Urothelium cell line (cell line): ENCODE measurements around the gene FEZ2.

ENCODE experiments used
- DNase-seq: peaks from one replicate; pipeline ENCODE4 v3.0.0; 2011; ENCODE audit warnings: low spot score, mixed read lengths
- FAIRE-seq: peaks from 2 replicates; lab custom pipeline; 2011; peaks lifted over from hg19 to GRCh38; lab: Jason Lieb, UNC

Gene FEZ2

DNA sequence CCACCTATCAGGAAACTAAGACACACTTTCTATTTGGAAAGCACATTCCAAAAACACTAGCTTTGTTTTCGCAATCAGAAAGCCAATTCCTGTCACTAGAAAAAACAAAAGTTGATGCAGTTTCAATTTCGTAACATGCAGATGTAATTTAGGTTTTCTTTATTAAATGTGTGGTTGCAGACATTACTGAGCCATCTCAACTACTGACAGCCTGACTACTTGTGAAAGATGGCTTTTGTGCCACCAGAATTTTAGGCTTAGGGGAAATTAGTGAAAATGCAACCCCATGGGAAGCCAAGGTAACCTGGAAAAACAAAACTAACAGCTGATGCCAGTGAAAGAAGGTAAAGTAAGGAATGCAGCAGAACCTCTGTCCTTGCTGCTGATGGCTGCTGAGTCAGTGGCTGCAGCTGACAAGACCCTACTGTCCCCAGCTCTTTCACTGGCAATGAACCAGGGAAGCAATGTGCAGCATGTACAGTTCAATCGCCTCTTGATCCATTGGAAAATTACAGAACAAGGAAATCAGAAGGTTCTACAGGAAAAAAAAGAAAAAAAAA lies 34.9 kb downstream of the FEZ2 start:
- FAIRE-seq (no peak), DNase-seq (no peak)

DNA sequence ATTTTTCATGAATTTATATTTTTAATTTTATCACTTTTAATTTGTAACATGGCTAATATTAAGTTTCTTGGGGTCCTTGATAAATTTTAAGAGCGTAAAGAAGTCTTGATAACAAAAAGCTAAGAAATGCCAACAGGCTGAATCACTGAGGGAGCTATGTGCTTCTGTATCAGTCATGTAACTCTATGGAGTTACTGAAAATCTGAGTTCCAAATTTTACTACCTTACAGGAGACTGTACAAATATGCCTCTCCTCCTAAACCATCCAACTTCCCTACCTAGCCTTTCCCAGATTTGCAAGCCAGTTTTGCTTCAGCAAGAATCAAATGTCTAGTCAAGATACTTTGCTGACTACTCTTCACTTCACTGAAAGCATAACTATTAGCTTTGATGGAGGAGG lies 35.7 kb downstream of the FEZ2 start:
- DNase-seq (peak; percentile 11), FAIRE-seq (no peak)

DNA sequence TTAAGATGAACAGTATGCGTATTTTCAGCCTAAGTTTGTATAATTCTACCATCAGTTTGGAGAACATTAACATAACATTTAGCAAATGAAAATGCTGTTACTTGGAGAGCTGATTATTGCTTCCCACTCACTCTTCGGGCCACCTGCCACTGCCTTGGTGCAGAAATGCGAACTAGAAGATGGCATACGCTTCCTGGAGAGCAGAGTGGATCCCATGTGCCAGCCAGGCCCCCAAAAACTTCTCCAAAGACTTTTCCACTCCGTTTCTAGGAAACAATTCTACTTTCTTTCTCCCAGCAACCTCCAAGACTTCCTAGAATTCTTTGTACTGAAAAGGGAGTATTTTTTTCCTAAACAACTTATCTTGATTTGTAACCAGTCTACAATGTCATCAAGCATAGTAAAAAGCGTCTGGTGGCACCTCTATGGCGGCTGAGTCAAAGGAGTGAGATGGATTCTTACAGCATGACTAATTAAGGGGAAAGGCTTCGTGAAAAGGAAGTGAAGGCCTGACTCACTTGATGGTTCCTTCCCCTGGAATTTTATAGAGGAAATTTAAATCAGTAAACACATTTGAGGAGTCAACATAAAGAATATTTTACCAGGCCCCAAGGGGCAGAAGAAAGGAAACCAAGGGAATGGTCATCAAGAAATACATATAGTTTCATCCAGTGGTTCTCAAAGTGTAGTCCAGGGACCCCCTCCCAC lies 36.6 kb downstream of the FEZ2 start:
- DNase-seq (peak; percentile 80), FAIRE-seq (no peak)

DNA sequence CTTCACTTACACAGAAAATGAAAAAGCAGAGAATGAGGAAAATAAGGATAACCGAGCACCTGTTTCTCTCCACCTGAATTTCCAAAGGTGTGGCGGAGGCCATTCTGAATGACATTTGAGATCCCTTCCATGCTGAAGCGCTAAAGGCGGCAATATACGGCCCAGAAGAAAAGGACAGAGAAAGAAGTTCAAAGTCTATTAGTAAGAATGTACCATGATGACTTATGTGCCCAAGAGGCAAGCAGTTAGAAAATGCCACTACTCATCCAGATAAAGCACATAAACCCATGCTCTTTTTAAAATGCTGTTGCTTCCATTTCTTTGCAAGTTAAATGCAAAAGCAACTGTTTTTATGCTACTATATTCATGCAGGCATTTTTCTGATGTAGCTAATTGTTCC lies 37.2 kb downstream of the FEZ2 start:
- no peak for FAIRE-seq
- DNase-seq: no peak

DNA sequence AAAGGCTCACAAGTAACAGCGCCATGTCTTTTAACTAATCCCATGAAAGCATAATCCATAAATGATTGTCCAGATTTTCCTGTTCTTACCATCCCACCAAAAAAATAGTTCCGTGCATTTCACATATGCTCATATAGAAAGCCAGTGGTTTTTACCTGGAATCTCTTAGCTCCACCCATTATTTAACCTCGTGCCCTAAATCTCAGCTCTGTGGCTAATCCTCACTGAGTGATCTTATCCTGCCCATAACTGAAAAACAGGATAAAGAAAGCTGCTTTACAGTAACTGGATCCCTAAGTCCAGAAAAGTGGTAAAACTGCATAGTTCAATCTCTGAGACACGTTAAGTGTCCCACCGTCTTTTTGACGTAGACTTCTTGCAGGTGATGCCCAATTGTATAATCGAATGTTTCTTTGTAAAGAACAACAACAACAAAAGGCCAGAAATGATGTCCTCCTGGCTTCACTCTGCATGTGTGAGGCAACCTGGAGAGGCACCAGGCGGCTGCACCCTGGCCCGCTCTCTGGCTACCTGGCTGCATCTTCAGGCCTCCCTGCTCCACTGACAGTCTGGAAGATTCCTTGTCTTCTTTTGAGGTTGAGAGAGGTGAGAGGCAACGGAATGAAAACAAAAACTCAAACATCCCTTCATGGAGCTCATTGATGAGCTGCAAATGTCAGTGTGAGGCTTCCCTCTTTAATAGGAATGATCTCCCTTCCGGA lies 38.6 kb downstream of the FEZ2 start:
- DNase-seq: no peak
- FAIRE-seq: no peak

DNA sequence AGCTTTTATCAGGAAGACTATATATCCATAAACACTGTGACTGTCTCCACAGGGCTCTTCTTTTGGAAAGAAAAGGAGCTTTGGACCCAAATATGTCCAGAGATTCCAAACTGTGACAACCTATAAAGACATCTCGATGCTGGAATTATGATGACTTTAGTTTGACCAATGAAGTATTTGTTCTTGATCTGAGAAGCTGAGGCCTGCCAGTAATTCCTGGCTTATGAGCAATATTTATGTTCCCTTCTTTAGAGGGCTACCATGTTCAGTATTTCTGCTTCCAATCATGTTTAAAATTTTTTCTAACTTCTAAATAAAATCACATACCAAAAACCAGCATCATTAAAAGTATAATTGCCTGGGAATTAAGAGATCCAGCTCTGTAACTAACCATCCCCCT lies 41.1 kb downstream of the FEZ2 start:
- FAIRE-seq: no peak
- no peak for DNase-seq

DNA sequence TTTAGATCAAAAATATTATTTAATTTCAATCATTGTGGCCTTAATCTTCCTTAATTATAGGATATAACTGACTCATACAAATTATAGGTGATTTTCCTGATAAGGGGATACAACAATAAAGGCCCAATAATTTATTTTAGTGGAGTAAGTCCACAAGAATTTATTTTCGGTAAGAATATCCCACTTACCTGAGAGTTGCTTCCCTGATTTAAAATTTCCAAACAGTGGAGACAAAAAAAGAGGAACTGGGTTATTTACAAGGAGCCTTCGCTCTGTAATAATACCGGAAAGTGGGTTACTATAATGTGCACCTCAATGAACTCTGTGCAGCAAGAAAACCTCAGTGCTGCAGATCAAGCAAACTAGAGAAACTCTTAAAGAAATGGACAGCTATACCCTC lies 42.2 kb downstream of the FEZ2 start:
- no peak for DNase-seq
- FAIRE-seq: no peak

DNA sequence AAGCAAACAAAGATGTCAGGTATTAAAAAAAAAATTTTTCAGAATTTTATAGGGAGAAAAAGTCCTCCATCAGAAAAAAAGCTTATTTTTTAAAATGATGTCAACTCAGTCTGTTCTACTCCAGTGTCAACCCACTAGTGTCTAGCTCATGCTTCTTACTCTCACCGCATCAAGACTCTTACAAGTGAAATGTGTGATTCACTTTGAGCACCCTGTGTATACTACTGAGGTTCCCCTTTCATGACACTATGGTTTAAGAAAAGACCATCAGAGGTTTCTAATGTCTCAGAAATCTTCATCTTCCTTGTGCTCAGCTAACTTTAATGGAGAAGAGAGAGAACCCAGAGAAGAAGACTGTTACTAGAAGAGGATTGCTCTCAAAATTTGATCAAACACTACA lies 43.4 kb downstream of the FEZ2 start:
- FAIRE-seq: no peak
- no peak for DNase-seq

DNA sequence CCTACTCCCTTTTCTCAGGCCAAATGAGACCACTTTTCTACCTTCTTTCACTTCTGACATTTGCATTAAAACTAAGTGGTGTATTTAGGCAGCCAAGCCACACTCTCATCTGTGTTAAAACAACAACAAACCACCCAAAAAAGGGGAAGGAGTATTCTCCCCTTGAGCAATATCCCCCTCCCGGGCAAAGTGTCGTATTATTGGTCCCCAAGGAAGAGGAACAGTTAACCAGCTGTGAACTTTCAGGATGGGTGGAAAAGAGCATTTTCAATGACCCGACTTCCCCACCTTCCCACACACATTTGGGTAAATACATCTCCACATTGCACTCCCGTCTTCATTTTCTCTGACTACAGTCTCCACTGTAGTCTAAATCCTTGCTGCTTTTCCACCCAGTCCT lies 44.3 kb downstream of the FEZ2 start:
- DNase-seq: no peak
- peak; percentile 9 for FAIRE-seq

DNA sequence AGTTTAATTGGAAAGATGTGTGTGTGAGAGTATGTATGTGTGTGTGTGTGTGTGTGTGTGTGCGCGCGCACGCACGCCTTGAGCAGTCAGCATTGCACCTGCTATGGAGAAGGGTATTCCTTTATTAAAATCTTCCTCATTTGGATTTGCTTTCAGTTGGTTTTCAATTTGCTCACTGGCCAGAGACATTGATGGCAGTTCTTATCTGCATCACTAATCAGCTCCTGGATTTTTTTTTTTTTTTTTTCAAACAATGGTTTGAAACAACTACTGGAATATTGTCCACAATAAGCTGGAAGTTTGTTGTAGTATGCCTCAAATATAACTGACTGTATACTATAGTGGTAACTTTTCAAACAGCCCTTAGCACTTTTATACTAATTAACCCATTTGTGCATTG lies 48.0 kb downstream of the FEZ2 start:
- no peak for FAIRE-seq
- DNase-seq: no peak

DNA sequence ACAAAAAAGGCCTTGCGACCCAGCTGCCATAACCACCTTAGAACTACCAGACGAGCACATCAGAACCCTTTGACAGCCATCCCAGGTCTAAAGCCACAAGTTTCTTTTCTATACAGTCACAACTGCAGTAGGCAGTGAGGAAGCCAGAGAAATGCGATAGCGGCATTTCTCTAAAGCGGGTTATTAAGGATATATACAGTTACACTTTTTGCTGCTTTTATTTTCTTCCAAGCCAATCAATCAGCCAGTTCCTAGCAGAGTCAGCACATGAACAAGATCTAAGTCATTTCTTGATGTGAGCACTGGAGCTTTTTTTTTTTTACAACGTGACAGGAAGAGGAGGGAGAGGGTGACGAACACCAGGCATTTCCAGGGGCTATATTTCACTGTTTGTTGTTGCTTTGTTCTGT lies 48.8 kb downstream of the FEZ2 start:
- FAIRE-seq (no peak), DNase-seq (no peak)

DNA sequence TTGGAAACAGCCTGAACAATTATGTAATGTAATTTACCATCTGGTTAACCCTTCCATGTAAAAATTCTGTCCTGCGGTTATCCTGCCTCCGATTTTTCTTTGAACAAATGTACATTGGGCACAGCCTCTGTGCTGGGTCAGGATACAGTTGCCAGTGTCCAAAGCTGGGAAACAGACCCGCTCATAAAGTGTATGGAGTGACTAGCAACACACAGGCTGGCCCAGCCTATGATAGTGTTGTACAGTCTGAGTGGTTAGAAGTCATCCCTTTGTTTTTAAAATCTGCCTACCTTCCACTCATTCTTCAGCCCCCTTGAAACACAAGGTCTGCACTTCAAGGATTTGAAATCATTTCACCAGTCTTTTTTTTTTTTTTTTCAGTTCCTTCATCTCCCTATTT lies 50.1 kb downstream of the FEZ2 start:
- FAIRE-seq (no peak), DNase-seq (no peak)

DNA sequence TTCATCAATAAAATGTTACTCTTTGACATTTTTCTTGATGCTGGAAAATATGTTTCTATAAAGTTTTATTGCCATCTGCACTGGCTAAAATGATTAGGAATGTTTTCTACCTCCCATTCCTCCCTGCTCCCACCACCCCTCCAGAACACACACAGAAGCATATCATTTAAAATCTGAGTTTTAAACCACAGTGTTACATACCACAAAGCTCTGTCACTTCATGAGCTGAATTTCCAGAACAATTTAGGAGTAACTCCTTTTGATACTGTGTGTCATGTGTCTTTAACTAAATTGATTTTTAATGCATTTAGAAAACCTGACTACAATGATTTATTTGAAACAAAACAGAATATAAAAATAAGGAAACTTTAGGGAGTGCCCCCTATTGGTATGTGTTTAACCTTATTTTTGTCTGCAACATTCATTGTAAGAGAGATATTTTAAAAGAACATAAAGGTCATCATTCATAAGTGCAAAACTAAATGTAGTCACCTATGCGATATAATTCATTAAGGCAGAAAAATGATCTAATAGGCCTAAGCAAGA lies 52.0 kb downstream of the FEZ2 start:
- no peak for FAIRE-seq

DNA sequence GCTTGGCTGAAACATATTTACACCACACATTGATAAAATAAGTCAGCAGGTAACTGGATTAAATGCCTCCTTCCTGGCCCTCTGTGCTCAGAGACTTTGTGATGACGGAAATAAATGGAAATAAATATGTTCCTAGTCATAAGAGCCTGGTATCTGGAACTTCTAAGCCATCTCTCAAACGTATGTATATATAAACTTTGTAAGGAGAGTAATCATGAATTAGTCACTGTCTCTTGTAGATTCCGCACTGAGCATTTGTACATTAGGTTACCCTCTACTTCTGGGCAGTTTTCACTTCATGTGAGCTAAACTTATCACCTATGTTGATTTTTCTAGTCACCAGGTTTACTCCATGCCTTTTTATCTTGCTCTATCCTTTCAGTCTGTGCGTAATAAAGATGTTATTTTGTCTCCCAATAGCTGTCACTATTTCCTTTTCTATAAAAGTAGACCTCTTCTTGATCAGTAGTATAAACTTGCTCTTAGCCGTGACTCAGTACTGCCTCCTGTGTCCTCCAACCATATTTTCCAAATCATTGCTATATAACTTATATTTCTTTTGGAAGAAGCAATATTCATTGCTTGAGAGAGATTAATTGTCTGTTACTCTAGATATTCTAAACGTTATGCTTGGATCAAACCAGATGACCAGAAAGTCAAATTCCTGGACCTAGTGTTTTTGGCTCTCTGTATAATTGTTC lies 53.2 kb downstream of the FEZ2 start:
- FAIRE-seq: no peak
- DNase-seq: no peak

More for the DNA sequence above, 52.0 kb downstream of the FEZ2 start:
- no peak for DNase-seq

DNA sequence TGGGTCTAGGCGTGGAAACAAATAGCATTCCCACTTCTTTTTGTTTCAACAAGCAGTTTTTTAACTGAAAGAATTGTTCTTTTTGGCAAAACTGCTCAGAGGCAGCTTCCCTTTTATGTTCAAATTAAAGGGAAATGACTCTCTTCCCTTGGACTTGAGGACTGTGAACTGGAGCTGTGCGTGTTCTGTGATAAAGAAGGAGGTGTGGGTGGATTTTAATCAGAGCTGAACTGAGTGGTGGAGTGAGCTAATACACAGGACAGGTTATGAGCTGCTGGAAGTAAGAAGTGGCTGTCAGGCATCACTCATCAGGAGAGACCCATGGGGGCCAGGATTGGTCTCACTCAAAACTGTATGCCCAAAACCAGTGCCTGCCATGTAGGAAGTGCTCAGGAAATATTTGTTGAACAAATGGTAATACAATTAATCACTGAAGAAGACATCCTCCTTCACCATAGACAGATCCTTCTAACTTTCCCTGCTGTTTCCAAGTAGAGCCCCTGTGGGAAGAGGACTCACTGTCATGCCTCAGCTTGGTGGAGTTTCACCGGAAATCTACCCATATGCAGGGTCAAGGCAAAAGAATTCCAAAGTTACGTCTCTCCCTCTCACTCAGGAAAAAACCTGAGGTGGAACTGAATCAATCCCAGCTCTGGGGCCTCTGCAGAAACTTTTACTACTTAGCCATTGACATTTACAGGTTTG lies 55.9 kb downstream of the FEZ2 start:
- FAIRE-seq: no peak
- DNase-seq: no peak

DNA sequence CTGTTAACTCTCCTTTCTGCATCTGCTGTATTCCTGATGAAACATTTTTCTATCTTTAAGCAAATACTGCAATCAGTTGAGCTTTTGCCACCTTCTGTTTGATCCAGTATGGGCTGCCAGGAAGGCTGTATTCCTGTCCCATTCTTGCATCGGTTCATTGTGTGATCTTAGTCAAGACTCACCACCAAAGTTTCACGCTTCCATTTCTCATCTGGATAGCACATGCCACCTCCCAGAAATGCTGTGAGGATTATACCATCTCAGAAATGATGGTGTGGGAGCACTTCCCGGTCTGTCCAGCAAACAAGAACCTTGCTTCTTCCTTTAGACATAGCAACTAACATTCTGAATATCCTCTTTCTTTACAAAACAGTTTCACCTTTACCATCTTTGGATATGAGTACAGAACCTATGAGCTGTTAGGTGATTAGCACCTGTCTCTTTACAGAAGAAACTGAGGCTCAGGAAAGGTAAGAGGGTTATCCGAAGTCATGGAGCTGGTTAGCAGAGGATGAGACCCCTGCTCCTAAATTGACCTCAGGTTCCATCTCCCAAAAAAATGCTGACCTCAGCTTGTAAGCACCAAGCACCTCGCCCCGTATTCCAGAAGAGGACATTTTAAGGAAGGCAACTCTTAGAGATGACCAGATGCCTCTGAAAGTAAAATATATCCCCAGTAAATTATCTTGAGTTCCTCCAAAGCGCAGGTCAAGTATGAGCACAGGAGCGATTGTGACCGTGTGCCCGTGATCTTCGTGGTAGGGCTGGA lies 56.8 kb downstream of the FEZ2 start:
- no peak for DNase-seq
- no peak for FAIRE-seq

DNA sequence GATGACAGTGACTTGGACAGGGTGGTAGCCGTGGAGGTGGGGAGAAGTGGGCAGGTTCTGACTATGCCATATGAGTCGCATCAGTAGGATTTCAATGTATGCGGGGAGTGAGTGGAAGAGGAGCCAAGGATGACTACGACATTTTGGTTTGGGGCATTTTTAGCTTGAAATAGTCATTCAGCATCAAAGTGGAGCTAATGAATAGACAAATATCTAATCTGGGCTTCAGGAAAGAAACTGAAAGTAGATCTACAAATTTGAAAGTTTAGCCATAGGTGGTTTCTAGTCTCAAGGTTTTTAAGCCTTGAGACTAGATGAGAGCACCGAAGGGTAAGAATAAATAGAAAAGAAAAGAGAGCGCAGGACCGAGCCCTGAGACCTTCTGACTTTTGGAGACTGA lies 58.3 kb downstream of the FEZ2 start:
- DNase-seq: no peak
- FAIRE-seq: no peak

DNA sequence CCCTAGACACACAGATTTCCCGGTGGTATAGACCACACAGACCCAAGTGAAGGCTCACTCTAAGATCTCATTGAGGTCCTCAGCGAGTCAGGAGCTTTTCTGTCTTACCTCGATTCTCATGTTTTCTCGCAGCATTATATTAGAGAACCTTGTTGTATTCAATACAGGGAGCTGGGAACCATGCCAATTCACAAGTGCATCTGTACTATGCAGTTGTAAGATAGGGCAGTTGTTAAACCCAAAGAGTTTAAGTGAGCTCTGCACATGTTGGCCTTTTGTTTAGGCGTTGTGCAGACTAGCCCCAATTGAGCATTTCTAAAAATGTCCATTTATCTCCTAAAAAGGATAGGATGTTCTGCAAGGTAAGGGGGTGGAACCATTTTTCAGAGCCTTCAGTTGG lies 59.6 kb downstream of the FEZ2 start:
- DNase-seq: no peak
- FAIRE-seq: no peak

DNA sequence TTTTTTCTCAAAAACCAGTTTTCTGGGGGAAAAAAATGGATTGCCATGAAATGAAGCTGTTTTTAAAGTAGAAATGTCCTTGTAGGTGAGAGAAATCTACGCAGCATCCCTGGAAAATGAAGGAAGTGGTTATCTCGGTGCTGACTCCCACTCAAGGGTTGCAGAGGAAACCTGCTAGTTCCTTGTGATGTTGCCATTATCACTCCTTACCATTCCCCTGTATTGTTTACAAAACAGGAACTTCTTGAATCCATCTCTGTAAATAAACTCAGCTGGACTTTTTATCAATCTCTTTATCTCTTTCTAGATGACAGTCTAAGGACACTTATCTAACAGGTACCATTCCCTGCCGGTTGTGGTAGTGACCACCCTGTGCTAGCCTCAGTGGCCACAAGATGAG lies 61.2 kb downstream of the FEZ2 start:
- no peak for FAIRE-seq
- no peak for DNase-seq

DNA sequence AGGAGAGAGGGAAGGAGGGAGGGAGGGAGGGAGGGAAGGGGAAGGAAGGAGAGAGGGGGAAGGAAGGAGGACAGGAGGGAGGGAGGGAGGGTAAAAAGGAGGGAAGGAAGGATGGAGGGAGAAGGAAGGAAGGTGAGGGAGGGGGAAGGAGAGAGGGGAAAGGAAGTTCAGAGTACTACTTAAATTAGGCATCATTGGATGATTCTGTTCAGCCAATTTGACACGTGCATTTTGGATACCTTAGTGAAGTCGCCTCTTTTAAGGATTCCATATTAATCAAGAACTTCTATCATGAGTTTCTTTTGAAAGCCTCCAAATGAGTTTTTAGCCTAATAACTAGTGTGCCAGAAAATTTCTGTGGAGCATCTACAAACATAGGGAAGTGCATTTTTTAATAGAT lies 62.9 kb downstream of the FEZ2 start:
- FAIRE-seq (no peak), DNase-seq (no peak)
